D721Med (cell line): ENCODE data around the gene SLC26A3.

Source experiments
- DNase-seq: peaks from one replicate; pipeline ENCODE4 v3.0.0; 2011; ENCODE audit warnings: low spot score; ENCODE audit not compliant: insufficient read length
- FAIRE-seq: peaks from 2 replicates; lab custom pipeline; 2011; peaks lifted over from hg19 to GRCh38; lab: Jason Lieb, UNC
- TF ChIP-seq, protein P1 (sequence below): IDR thresholded peaks from 2 replicates; pipeline ENCODE4 v1.5.1; 2012; ENCODE audit warnings: mild to moderate bottlenecking, control low read depth; ENCODE audit not compliant: insufficient read depth; ENCODE audit errors: missing control alignments

The SLC26A3 gene

DNA sequence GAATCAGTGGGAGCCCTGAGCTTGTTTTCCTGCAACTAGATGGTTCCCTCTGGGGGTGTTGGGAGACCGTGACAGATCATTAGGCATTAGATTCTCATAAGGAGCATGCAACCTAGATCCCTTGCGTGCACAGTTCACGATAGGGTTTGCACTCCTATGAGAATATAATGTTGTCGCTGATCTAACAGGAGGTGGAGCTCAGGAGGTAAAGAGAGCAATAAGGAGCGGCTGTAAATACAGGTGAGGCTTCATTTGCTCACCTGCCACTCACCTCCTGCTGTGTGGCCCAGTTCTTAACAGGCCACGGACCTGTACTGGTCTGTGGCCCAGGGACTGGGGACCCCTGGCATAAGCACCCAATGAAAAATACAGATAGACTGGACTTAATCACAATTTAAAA, 10.7 kb downstream of the SLC26A3 start:
- FAIRE-seq (no peak), DNase-seq (no peak)
- TF ChIP-seq, protein P1, sequence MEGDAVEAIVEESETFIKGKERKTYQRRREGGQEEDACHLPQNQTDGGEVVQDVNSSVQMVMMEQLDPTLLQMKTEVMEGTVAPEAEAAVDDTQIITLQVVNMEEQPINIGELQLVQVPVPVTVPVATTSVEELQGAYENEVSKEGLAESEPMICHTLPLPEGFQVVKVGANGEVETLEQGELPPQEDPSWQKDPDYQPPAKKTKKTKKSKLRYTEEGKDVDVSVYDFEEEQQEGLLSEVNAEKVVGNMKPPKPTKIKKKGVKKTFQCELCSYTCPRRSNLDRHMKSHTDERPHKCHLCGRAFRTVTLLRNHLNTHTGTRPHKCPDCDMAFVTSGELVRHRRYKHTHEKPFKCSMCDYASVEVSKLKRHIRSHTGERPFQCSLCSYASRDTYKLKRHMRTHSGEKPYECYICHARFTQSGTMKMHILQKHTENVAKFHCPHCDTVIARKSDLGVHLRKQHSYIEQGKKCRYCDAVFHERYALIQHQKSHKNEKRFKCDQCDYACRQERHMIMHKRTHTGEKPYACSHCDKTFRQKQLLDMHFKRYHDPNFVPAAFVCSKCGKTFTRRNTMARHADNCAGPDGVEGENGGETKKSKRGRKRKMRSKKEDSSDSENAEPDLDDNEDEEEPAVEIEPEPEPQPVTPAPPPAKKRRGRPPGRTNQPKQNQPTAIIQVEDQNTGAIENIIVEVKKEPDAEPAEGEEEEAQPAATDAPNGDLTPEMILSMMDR: no peak

DNA sequence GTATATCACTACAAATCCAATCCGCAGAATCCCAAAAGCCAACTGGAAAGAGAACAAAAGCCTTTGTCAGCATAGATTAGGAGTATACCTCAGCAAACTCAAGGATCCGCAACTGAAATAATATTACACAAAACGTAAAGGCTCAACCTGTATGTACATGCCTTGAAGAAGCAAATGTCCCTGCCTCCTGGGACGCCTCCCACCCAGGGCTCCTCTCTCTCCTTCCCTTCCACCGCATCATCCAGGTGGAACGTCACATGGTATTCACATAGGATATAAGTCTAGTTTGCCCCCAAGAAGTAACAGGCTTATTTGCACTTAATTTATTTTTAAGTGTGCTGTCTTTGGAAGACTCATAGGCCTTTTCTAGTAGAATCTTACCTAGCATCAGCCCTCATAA, 13.4 kb downstream of the SLC26A3 start:
- FAIRE-seq: no peak
- TF ChIP-seq, protein P1: no peak
- DNase-seq: no peak

DNA sequence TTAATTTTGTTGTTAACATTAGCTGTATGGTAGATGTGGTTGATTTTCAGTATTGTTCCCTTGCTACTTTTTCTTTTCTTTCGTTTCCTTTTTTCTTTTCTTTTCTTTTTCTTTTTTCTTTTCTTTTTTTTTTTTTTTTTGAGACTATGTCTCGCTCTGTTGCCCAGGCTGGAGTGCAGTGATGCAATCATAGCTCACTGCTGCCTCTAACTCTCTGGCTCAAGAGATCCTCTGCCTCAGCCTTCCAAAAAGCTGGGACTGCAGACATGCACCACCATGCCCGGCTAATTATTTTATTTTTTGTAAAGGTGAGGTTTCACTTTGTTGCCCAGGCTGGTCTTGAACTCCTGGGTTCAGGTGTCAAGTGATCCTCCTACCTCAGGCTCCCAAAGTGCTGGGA, 14.4 kb downstream of the SLC26A3 start:
- no peak for FAIRE-seq
- no peak for DNase-seq
- TF ChIP-seq, protein P1: no peak

DNA sequence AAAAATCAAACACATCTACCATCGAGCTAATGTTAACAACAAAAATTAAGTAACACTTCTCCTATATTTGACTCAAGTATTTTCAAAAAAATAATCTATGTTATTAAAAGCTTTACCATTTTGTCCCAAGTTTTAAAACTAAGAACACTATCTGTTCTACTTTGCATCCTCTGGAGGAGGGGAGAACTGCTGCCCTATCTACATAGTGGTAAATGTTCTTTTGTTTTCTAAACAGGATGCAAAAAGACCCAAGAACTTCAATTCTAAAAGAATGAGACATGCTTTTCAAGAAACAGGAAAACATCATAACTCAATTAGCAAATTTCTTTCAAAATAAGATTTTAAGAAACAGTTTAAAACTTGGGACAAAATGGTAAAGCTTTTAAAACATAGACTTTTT, 14.8 kb downstream of the SLC26A3 start:
- TF ChIP-seq, protein P1: no peak
- FAIRE-seq: no peak
- no peak for DNase-seq

DNA sequence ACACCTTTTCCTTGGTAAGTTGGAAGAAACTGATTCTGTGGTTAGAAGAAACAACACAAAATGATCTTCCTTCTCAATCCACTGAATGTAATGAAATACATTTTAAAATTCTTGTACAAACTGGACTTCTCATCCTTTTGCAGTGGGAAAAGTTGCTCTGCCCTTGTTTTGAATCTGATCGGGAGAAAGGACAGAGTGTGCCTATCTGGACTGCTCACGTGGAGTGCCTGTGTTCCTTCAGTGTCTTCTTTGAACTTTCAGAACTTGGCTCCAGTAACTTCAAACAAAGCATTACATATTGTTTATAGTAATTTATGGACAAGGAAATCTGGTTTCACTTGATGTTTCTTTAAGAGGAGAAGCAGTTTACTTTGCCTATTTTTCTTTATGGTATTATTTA, 17.1 kb downstream of the SLC26A3 start:
- FAIRE-seq: no peak
- TF ChIP-seq, protein P1: no peak
- no peak for DNase-seq

DNA sequence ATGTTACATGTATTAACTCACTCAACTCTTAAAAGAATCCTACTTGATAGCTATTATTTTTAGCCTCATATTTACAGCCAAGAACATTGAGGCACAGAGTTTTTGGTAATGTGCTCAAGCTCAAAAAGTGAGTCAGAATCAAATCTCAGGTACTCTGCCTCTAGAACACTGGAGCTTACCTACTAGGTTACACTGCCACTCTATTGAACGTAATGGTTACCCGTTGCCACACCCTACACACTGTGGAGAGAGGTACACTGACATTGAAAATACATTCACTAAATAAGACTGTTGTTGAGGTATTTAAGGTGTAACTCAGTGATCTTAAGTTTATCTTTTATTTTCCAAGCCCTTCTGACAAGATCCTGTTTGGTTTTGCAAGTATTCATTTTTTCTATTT, 17.9 kb downstream of the SLC26A3 start:
- TF ChIP-seq, protein P1: no peak
- FAIRE-seq: no peak
- DNase-seq: no peak

DNA sequence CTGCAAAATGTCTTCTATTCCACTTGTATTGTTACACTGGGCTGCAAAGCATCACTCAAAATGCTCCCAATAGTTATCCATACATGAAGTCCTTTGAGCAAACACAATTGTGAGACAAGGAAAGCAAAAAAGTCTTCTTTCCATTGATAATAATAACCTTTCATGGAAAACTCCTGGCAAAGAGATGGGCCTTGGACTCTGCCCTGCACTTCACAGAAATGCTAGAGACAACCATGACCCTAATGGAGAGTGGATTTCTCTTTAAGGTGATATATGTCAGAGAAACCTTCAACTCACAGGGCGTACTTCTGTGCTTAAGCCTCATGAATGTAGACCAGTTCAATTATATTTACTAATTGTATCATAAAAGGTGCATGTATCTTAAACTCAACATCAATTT, 19.4 kb downstream of the SLC26A3 start:
- FAIRE-seq: no peak
- TF ChIP-seq, protein P1: no peak

More for the DNA sequence above, 19.4 kb downstream of the SLC26A3 start:
- no peak for DNase-seq
